Colonic mucosa (tissue), 4 donors: ENCODE data around the gene DEPDC5. TPM values are rescaled to one million over a fixed set of nuclear protein-coding genes. Genes with fewer than 3 reads are reported as not detected.

ENCODE experiments used
- DNase-seq: peaks from one replicate; pipeline ENCODE4 v3.0.0-alpha.2; 2020
- H3K27ac ChIP-seq: fragments of 200-600 bp; one replicate; pipeline ENCODE4 v1.8.0; 2021
- H3K27me3 ChIP-seq: fragments of 200-600 bp; one replicate; pipeline ENCODE4 v1.8.0; 2021
- H3K36me3 ChIP-seq: fragments of 200-600 bp; one replicate; pipeline ENCODE4 v1.8.0; 2021
- H3K4me1 ChIP-seq: fragments of 200-600 bp; one replicate; pipeline ENCODE4 v1.8.0; 2021; ENCODE audit warnings: mild to moderate bottlenecking
- H3K4me3 ChIP-seq: fragments of 200-600 bp; one replicate; pipeline ENCODE4 v1.8.0; 2021
- H3K9ac ChIP-seq, 2 donors: one replicate each; pipeline ENCODE4 v1.7.0; 2013; ENCODE audit warnings: control low read depth in 2 of 2, low read depth in 2 of 2, low read length in 2 of 2
- H3K9me3 ChIP-seq: fragments of 200-600 bp; one replicate; pipeline ENCODE4 v1.8.0; 2021
- CTCF ChIP-seq: fragments of 200-600 bp; IDR thresholded peaks from one replicate; pipeline ENCODE4 v1.8.0; 2022; ENCODE audit warnings: antibody characterized with exemption, mild to moderate bottlenecking
- intact Hi-C: fragments of 100-400 bp; cut with DNase I; formaldehyde crosslinking; loops from one replicate; pipeline ENCODE4 v1.14.1; 2022
- total RNA-seq, 2 donors: library from RNA; stranded (reverse); fragmentation: NEBNext Ultra II Directional in 1 of 2; extraction: Animal tissue kit (Norgen Biotek cat#: 25700) in 1 of 2; gene quantifications; one replicate each; pipeline ENCODE4 v1.2.1, GENCODE V29; 2021
- donor health status: healthy.
- donor health status: DM: no; HTN: no; CAD: no.
- donor health status: DM: no; HTN: no; CAD: no.

The DEPDC5 gene
- total RNA-seq, 2 donors from 2014 or later, result 24.6 to 52.7 TPM

GRCh38 chr22:31944700-31945442, 191.1 kb downstream of the DEPDC5 start:
- Histone ChIP-seq H3K36me3 (no peaks in the 10 kb centered on the region), H3K27ac (peak overlapping the region; percentile 98), H3K4me3 (peak overlapping the region; percentile 89), H3K9me3 (no peaks in the 10 kb centered on the region), H3K9ac (peak overlapping the region; percentile 96 to 98), H3K4me1 (peaks cover 9% of the 10 kb centered on the region), H3K27me3 (no peaks in the 10 kb centered on the region)
- TF ChIP-seq CTCF, result no peak
- intact Hi-C loops, result loop anchor here (10.0 kb wide), 1 partner anchor 280 kb away; the partner anchor contains the start of gene PISD
- peak; percentile 53 for DNase-seq

GRCh38 chr22:31945443-31945855, 191.6 kb downstream of the DEPDC5 start:
- H3K9me3 ChIP-seq, result no peaks in the 10 kb centered on the region
- no peaks in the 10 kb centered on the region for H3K27me3 ChIP-seq
- no peak for TF ChIP-seq CTCF
- peak; percentile 33 for DNase-seq
- H3K4me3 ChIP-seq, result peak overlapping the region; percentile 89
- peak overlapping the region; percentile 96 to 98 for H3K9ac ChIP-seq
- peaks cover 9% of the 10 kb centered on the region for H3K4me1 ChIP-seq
- H3K27ac ChIP-seq, result peak overlapping the region; percentile 98
- no peaks in the 10 kb centered on the region for H3K36me3 ChIP-seq
- intact Hi-C loops, result loop anchor here (10.0 kb wide), 1 partner anchor 281 kb away; the partner anchor contains the start of gene PISD

GRCh38 chr22:31945971-31946680, 192.3 kb downstream of the DEPDC5 start:
- H3K4me3 ChIP-seq, result peak overlapping the region; percentile 89
- peak overlapping the region; percentile 98 for H3K27ac ChIP-seq
- H3K4me1 ChIP-seq, result peaks cover 15% of the 10 kb centered on the region
- no peak for TF ChIP-seq CTCF
- DNase-seq, result no peak
- no peaks in the 10 kb centered on the region for H3K9me3 ChIP-seq
- intact Hi-C loops, result loop anchor here (10.0 kb wide), 1 partner anchor 281 kb away; the partner anchor contains the start of gene PISD
- peak overlapping the region; percentile 96 to 98 for H3K9ac ChIP-seq
- H3K36me3 ChIP-seq, result no peaks in the 10 kb centered on the region
- no peaks in the 10 kb centered on the region for H3K27me3 ChIP-seq

- Histone ChIP-seq H3K4me3 (no peak overlapping the region), H3K27ac (peak overlapping the region; percentile 98), H3K9ac (no peak overlapping the region), H3K36me3 (no peaks in the 10 kb centered on the region), H3K27me3 (no peaks in the 10 kb centered on the region), H3K9me3 (no peaks in the 10 kb centered on the region), H3K4me1 (peaks cover 21% of the 10 kb centered on the region)
- peak; percentile 44 for TF ChIP-seq CTCF
- intact Hi-C loops, result loop anchor here (10.0 kb wide), 1 partner anchor 282 kb away; the partner anchor contains the start of gene PISD
- DNase-seq, result peak; percentile 53
These were observed 193.5 kb downstream of the DEPDC5 start for GRCh38 chr22:31947296-31947695.

- no peak overlapping the region for H3K27ac ChIP-seq
- no peak overlapping the region for H3K9ac ChIP-seq
- no peak for TF ChIP-seq CTCF
- no peaks in the 10 kb centered on the region for H3K27me3 ChIP-seq
- H3K9me3 ChIP-seq, result no peaks in the 10 kb centered on the region
- DNase-seq, result no peak
- no peaks in the 10 kb centered on the region for H3K36me3 ChIP-seq
- H3K4me3 ChIP-seq, result no peak overlapping the region
- peaks cover 21% of the 10 kb centered on the region for H3K4me1 ChIP-seq
- intact Hi-C loops, result loop anchor here (10.0 kb wide), 1 partner anchor 283 kb away; the partner anchor contains the start of gene PISD
These were observed 194.2 kb downstream of the DEPDC5 start for GRCh38 chr22:31948002-31948401.
